HG03342 (cell line): ENCODE results near the gene FTSJ1.

Experiments used
- ATAC-seq: cut with Tn5 transposase; IDR thresholded peaks from one replicate; pipeline ENCODE4 v1.9.1; 2021; ENCODE audit warnings: mild to moderate bottlenecking, moderate library complexity; ENCODE audit not compliant: unreplicated experiment

FTSJ1 gene

GRCh38 chrX:48470110-48470832 is 5.7 kb upstream of the FTSJ1 start, which contains the start of gene SLC38A5:
TSS of gene SLC38A5 (minus strand) at chrX:48470260. CDS start at chrX:48467924, 2,336 bp downstream.
- ATAC-seq = no peak

DNA sequence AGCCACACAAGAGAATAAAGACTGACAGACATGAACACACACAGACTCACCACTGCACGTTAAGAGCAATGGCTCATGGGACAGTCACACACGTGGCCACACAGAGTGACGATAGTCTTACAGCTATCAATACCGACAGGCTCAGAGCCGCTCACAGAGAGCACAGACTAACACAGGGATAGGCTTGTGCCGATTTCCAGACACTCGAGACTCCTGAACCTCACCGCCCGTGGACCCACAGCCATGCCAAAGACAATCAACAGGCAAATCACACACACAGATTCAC is 5.2 kb upstream of the FTSJ1 start:
- ATAC-seq = no peak

DNA sequence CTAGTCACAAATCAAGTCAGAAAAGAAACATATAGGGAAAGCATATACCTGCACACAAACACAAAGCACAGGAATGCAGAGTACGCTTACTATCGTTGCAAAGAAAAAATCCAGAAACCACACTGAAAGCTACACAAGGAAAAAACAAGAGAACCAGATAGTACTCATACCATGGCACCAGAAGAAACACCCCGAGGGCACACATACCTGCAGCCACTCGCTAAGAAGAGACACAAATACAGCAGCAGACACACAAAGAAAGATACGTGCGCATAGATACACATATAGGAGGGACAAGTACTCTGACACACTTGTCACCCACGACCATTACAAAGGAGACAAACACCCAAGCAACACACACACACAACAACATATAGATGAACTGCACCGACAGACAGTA is 4.5 kb upstream of the FTSJ1 start:
- no peak for ATAC-seq

- no peak for ATAC-seq
Measured at GRCh38 chrX:48472225-48472624, 3.8 kb upstream of the FTSJ1 start.

DNA sequence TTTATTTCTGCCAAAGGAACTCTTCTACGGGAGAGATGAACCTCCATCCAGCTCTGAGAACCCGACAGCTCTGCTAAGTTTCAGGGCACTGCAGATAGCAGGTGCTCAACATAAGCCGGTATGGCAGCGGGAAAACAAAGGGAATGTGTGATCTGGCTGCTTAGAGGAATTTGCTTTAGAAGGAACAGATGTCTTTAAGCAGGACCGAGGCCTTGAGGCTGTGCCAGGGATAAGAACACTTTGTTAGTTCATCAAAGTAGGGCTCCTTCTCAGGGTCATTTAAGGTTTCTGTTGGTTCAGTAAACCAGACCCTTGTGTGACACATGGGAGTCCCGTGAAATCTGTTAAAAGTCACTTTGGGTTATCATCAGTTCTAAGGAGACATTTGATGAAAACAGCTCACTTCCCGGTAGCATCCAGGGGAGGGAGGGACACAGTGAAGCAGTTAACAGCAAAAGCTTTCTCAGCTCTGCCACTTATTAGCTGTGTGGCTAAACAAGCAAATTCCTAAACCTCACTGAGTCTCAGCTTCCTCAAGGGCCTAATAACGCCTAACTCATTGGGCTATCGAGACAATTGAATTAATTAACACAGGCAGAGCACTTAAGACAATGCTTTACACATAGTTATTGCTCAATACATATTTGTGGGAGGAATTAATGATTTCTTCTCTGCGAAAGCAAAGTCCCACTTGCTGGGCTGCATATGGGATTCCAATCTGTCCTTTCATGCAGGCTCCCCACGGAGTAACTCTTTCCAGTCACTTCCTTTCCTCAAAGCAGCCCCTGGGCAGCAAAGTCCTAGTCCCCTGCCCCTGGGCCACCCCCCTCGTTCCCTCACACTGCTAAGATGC is 2.9 kb upstream of the FTSJ1 start:
- no peak for ATAC-seq

GRCh38 chrX:48473704-48473990 is 2.4 kb upstream of the FTSJ1 start:
- no peak for ATAC-seq

DNA sequence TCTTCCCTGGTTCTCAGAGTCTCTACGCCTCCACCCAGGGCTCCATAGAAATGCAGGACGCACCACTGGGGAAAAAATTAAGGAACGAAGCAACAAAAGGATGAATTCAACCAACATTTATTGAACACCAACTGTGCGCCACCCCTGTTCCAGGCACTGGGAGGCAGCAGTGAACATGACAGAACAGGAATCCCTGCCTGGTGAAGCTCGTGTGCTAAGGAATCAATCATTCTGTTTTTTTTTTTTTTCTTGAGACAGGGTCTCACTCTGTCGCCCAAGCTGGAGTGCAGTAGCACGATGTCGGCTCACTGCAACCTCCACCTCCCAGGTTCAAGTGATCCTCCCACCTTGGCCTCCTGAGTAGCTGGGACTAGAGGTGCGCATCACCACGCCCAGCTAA is 1.9 kb upstream of the FTSJ1 start:
- ATAC-seq = no peak

GRCh38 chrX:48474581-48474980 is 1.4 kb upstream of the FTSJ1 start:
- ATAC-seq = no peak

DNA sequence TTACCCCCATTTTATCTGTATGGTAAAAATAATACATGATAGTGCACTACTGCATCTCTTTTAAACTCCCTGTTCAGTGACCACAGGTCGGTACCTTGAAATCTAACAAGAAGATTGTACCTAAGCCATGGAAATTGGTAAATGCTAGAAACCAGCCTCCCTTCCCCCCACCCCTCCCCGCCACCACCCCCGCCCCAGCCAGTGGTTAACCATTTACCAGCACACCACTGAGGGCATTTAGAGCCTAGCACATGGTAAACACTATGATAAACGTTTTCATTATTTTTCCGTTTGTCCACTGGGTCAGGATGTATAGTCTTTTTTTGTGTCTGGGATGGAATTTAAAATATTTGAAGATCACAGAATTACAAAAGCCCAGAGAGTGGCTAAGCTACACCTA is 703 bp upstream of the FTSJ1 start:
- ATAC-seq = no peak

- ATAC-seq = no peak
Measured at GRCh38 chrX:48476919-48477318, 920 bp downstream of the FTSJ1 start.

GRCh38 chrX:48477960-48478755 is 2.2 kb downstream of the FTSJ1 start:
- no peak for ATAC-seq

GRCh38 chrX:48478806-48479205 is 2.8 kb downstream of the FTSJ1 start:
- no peak for ATAC-seq

GRCh38 chrX:48480142-48480541 is 4.1 kb downstream of the FTSJ1 start:
- ATAC-seq = no peak

GRCh38 chrX:48480583-48480982 is 4.6 kb downstream of the FTSJ1 start:
- no peak for ATAC-seq

GRCh38 chrX:48482526-48482925 is 6.5 kb downstream of the FTSJ1 start:
- no peak for ATAC-seq

GRCh38 chrX:48487362-48487798 is 11.4 kb downstream of the FTSJ1 start:
- no peak for ATAC-seq

DNA sequence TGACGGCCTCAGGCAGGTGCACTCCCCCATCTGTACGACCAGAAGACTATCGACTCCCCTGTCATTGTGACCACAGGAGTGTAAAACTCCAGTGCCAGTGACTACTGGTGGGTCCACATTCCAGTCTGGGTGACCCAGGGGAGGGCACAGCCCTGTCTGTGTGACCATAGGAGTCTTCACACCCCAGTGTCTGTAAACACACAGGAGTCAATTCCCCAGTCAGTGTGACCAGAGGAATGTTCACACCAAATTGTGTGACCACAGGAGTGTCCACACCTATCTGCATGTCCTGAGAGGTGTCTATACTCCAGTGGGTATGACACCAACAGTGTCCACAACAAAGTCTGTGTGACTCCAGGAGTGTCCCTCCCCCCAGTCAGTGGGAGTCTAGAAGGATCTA is 12.0 kb downstream of the FTSJ1 start:
- no peak for ATAC-seq

- ATAC-seq = no peak
Measured at GRCh38 chrX:48489296-48489695, 13.3 kb downstream of the FTSJ1 start.

- no peak for ATAC-seq
Measured at GRCh38 chrX:48489892-48490291, 13.9 kb downstream of the FTSJ1 start.

- ATAC-seq = no peak
Measured at GRCh38 chrX:48490661-48491060, 14.7 kb downstream of the FTSJ1 start.

- ATAC-seq = no peak
Measured at GRCh38 chrX:48491809-48492208, 15.8 kb downstream of the FTSJ1 start.
